ENCODE data around the gene ZDHHC4.

The ZDHHC4 gene

DNA sequence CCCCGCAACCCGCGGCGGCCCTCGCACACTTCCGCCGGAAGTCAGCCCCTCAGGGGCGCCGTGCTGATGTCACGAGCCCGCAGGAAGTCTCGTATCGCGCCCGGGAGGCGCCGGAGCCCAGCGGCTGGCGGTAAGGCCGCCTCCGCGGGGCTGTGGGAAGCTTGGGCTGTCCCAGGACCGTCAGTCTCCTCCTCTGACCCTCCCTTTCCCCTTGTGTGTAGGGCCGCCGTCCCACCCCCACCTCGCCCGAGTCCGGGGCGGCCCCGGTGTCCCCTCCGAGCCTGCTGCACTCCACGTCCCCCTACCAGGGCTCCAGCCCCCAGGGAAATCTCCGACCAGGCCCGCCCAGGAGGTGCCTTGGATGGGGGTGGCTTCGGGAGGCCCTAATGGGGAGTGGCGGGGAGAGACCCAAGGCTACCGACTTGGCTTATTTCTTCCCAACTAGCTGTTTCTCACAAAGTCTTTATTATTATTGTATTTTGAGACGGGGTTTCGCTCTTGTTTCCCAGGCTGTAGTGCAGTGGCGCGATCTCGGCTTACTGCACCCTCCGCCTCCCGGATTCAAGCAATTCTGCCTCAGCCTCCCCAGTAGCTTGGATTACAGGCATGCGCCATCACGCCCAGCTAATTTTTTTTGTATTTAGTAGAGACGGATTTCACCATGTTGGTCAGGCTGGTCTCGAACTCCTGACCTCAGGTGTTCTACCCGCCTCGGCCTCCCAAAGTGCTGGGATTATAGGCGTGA lies at the start of gene ZDHHC4:
Gene ZDHHC4 (plus strand): TSS at position 86 of the 745 bp plus-strand sequence. CDS start 3,108 bp downstream, outside the sequence.
- DNase-seq (ENCODE audit: low read depth in 2 of 2), result peak; percentile 83

DNA sequence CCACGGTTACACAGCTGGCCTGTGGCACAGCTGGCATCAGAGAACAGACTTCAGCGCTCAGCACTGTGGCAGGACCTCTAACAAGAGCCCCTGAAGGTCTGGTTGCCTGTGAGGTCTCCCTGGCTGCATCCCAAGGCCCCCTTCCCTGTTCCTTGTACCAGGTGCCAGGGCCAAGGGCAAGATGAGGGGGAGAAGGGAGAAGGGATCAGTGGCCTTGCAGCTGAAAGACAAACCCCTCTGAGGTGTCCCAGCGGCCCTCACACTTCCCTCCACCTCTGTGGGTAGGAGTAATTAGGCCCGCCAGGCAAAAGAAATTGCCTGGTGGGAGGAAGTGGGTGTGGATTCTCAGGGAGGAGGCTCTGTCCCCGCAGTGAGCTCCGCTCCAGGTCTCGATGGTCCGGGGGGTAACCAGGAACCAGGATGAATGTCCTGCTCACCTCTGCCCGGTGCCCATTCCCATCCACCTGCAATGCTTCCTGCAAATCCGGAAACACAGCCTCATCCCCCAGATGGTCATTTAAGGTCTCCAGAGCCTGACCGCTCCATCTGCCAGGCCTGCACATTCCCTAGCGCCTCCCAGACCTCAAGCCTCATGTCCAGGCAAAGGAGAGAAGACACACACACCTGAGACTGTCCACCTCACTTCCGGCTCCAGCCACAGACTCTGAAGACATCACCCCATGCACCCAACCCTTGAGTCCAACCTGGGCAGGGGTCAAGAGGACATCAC lies 48.7 kb upstream of the ZDHHC4 start:
- no peak for DNase-seq (ENCODE audit: low read depth in 2 of 2)

DNA sequence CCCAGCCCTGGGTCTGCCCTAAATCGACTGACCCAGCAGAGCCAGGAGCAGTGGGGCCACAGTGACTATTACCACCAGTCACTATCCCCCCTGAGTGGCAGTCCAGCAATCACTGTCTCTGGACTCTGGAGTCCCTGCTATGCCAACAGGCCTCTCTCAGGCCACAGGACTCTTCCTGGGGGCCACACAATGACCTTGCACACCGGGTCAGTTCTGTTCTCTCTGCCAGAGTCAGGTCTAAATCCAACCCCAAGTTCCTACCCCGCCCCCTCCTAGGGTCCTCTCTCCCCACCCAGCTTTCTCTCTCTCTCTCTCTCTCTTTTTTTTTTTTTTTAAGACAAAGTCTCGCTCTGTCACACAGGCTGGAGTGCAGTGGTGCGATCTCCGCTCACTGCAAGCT lies 47.6 kb upstream of the ZDHHC4 start:
- DNase-seq (ENCODE audit: low read depth in 2 of 2), result no peak

DNA sequence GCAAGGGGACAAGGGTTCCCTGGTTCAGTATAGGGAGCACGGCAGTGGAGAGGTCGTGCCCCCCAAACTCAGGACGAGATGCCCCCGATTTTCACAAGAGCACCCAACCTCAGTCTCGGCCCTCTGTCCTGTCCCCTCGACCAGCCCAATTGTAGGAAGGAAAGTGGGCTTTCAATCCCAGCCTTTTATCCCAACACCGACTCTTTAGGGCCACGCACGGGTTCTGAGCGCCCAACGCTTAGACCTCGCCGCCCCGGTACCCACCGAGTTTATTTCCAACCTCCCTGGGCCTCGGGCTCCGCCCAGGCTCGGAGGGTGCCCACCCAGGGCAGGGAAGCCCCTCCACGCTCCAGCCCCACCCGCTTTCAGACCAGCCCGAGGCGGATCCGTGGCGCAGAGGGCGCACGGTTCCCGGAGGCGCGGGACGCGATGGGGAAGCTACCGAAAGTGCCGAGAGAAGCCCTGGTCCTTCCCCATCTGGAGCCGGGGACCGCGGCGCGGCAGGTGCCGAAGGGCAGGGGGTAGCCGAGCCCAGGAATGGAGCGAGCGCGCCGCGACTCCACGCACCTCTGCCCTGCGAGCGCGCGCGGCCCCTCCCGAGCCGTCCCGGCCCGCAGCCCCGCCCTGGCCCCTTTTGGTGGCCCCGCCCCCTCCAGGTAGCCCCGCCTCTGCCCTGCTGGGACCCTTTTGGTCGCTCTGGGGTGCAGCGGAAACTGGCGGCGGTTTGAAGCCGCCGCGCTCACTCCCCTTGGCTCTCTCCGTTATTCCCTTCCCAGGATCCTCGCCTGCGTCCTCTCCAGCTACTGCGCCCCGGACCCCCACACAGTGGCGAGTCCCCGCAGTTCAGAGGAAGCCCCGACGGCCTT lies 46.4 kb upstream of the ZDHHC4 start:
- peak; percentile 37 to 50 for DNase-seq (ENCODE audit: low read depth in 2 of 2)

DNA sequence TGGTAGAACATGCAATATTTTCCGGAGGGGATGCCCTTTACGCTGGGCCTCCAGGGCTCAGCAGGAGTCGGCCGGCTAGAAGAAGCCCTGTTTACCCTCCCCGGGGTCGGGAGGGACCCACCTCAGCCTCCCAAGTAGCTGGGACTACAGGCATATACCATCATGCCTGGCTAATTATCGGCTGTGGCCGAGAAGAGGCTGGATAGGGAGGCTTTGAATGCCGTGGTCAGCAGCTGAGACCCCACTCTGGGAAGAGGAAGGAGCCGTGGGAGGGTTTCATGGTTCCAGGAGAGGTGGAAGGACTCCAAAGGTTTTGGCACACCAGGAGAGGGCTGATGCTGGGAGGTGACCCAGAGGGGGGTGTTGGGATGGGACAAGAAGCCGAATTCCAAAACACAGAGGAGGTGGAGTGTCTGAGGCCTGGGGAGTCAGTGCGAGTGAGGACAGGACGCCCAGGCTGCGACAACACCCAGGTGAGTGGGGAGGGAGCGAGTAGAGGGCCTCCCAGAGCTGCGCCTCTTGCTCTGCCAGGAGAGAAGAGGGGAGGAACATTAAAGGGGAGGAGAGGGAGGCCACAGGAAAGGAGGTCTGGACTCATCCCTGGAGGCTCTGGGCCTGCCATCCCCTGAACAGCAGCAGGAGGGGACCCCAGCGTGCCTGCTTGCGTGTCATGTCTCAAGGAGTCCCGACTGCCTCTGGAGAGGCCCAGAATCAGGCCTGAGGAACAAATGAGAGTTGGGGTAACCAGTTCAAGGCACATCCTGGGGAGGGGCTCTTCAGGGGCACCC lies 45.6 kb upstream of the ZDHHC4 start:
- no peak for DNase-seq (ENCODE audit: low read depth in 2 of 2)

DNA sequence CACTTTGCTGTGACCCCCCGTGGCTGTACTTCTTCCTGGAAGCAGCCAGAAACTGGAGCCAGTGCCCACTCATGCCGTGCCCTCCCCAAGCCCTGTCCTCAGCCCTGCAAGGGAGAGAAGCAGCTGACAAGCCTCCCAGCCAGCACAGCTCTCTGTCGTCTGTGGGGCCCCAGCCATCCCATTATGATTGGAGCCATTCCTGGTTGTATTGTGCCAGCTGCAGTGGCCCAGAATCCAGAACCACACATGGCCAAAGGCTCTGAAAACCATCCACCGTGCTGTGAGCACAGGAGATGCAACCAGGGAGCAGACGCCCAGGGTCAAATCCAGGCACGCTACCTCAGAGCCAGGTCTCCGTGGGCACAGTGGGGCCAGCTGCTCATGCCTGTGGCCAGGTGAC lies 44.7 kb upstream of the ZDHHC4 start:
- no peak for DNase-seq (ENCODE audit: low read depth in 2 of 2)

DNA sequence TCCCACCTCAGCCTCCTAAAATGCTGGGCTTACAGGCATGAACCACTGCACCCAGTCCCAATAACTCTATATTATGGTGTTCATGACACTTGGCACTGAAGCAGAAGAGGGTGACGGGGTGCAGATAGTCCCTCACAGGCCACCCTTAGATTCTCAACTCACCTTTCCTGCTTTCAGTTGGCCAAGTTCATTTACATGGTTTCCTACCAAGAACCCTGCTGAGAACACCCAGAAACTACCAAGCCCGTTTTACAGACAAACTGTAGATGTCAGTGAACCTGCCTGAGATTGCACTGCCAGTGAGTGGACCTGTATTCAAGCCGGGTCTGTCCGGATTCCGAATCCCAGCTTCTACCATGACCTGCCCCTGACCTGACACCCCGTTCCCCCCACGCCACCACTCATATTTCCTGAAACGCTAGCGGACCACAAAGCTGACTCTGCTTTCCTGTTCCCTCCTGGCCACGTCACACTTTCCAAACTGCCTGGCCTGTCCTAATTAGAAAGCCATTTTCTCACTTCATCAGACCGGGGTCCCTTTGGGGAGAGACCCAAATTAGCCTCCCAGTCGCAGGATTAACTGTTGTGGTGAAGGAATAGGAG lies 43.3 kb upstream of the ZDHHC4 start:
- DNase-seq (ENCODE audit: low read depth in 2 of 2), result no peak

DNA sequence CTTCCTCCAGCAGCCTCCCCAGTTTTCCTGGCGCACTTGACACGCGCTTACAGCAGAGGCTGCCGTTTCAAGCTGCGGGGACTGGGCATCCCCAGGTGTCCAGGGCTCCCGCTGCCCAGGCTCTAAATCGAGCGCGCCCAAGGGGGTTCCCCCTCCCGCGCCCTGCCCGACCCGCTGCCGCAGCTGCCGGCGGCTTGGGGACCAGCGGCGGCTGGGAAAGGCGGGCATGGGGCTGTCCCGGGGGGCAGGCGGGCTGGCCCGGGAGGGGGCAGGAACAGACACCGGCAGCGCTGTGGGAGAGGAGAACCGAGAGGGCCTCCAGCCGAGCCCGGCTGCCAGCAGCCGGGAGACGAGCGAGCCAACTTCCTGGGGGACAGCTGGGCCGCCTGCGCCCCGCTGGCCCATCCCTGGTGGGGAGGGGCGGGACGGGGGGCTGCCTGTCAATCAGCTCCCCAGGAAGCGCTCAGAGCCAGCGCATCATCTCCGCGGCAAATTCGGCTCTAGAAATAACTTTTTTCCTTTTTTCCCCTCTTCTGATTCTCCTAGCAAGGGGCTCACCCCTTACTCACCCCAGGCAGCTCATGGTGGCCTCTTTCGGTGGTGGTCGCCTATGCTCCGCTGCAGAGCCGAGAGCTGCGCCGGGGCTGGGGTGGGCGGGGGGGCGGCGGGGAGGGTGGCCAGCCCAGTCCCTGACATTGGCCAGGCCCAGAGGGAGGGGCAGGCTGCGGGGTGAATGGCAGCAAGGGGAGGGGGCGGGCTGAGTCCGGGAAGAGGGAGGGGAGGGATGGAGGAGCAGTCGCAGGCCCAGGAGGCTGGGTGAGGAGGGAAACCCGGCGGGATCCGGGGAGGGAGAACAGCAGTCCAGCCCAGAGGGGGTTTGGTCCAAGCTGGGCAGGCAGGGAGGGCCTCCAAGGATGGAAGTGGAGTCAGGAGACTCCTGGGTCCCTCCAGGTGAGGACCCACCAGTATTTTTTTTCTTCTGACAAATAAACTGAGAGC lies 40.7 kb upstream of the ZDHHC4 start:
- DNase-seq (ENCODE audit: low read depth in 2 of 2), result no peak

DNA sequence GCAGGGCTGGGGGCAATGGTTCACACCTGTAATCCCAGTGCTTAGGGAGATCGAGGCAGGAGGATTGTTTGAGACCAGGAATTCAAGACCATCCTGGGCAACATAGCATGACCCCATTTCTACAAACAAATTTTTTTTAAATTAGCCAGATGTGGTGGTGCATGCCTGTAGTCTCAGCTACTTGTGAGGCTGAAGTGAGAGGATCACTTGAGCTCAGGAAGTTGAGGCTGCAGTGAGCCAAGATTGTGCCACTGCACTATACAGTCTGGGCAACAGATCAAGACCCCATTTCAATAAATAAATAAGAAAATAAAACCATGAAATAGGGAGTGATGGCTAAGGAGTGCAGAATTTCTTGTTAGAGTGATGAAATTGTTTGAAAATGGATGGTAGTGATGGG lies 34.9 kb upstream of the ZDHHC4 start:
- no peak for DNase-seq (ENCODE audit: low read depth in 2 of 2)

DNA sequence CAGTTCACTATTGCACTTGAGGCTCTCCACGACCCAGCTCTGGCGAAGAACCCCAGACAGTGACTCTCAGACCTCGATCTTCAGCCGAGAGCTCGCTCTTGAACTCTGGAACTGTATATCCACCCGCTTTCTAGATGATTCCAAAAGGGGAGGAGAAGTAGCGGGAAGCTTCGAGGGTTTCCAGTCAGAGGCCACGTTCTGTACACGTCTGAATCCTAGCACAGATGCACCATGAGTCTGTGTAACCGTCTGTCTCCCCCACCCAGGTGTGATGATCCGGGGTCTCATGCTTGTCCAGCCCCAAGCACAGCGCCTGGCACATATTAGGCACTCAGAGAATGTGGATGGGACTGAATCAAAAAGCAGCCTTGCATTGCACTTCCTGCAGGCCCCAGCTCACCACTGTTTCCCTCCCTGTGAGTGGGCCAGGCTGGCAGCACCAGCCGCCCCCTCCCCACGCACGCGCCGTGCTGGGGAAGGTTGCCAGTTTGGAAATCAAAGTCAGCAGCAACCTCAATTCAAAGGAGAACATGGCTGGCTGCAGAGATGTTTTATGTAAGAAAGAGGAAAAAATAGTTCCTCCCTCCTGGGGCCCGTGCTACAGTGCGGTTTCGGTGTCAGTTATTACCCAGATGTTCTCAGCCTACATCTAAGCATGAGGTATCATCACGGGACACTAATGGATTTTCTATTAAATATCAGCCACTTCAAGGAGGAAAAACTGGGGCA lies 31.7 kb upstream of the ZDHHC4 start:
- DNase-seq (ENCODE audit: low read depth in 2 of 2), result no peak

DNA sequence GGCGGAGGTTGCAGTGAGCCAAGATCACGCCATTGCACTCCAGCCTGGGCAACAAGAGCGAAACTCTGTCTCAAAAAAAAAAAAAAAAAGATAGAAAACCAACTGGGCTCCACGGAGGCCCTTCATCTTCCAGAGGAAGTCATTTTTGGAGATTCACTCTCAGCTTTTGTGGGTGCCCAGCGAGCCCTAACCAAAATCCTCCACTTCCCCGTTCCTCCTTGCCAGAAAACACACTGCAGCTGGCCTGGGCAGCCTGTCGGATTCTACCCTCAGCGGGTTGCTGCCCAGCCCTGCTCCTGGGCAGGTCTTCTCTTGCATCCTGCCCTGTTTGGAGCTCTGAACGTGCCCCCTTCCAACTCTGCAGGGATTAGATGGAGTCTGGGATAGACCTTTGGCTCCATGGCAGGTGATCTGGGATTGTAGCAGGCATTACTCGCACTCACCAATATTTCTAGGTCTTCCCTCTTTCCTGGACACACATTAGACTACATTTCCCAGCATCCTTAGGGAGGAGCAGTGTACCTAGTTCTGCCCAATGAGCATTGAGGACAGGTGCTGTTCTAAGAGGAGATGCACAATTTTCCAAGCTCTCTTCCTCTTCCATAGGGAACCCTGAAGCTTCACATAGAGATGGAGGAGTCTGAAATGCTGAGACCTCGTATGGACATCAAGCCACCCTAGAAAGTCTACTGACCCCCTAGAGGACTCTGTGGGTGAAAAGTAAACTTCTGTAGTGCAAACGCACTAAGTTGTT lies 30.6 kb upstream of the ZDHHC4 start:
- DNase-seq (ENCODE audit: low read depth in 2 of 2), result no peak

DNA sequence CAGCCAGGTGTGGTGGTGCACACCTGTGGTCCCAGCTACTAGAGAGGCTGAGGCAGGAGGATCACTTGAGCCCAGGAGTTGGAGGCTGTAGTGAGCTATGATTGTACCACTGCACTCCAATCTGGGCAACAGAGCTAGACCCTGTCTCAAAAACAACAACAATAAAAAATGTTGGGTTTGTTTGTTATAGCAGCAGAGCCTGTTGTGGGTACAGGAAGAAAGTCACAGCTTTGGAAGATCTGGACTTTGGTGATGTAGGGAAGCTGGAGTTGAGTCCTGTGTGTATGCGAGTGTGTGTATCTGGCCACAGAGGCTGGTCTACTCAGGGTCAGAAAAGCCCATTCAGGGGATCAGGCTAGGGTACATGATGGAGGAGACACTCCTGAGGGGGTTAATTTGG lies 29.9 kb upstream of the ZDHHC4 start:
- DNase-seq (ENCODE audit: low read depth in 2 of 2), result no peak

DNA sequence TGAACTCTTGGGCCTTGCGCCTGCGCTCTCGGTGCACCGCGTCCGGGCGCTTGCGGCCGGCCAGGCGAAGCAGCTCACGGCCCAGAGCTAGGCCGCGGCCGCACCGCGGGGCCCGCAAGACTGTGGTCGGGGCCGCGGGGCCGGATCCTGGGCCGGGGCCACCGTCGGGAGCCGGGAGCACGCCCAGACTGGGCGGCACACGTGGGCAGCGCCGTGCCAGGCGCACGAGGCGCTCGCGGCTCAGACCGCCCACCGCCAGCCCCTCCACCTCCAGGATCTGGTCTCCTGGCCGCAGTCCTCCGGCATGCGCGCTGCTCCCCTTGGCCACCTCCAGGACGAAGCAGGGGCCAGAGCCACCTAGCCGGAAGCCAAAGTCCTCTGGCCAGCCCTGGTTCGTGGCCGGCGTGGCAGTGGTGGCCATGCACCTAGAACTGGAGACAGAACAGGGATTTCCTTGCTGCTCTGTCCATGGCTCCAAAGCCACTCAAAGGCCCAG lies 26.2 kb upstream of the ZDHHC4 start, which contains the start of gene GRID2IP:
Gene GRID2IP (minus strand): TSS at position 446 of the 496 bp plus-strand sequence. CDS start 25 bp downstream, at position 421.
- DNase-seq (ENCODE audit: low read depth in 2 of 2), result no peak

DNA sequence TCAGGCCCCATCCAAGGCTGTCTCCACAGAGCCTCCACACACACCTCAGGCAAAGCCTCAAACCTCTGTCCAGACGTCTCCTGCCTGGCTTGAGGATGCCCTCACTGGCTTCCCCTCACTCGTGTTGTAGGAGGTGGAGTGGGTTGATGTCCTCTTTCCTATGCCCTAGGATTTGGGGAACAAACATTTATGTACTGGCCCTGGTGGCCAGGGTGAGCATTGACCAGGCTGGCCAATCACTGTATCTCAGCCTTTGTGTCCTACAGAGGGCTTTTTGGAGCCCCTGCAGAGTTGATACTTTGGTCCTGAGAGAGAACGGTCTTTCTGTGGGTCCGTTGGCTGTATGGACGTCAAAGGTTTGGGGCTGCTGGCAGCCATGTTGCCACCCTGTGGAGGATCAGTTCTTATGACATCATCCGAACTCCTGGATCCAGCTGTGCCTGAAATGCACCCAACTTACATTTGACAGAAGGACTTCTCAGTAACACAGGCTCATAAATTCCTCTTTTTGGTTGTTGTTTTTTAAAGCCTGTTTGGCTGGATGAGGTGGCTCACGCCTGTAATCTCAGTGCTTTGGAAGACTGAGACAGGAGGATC lies 23.7 kb upstream of the ZDHHC4 start:
- no peak for DNase-seq (ENCODE audit: low read depth in 2 of 2)

DNA sequence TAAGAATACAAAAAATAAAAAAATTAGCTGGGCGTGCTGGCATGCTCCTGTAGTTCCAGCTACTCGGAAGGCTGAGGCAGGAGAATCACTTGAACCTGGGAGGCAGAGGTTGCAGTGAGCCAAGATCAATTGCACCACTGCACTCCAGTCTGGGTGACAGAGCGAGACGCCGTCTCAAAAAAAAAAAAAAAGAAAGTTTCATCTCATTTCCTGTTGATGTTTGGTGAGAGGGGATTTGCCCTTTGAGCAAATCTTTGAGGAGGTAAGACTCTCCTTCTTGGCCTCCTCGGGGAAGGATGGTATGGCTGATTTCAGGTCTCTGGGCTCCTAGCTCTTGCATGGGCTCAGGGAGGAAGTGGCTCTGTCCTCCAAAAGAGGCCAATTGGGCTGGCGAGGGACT lies 22.4 kb upstream of the ZDHHC4 start:
- DNase-seq (ENCODE audit: low read depth in 2 of 2), result no peak

DNA sequence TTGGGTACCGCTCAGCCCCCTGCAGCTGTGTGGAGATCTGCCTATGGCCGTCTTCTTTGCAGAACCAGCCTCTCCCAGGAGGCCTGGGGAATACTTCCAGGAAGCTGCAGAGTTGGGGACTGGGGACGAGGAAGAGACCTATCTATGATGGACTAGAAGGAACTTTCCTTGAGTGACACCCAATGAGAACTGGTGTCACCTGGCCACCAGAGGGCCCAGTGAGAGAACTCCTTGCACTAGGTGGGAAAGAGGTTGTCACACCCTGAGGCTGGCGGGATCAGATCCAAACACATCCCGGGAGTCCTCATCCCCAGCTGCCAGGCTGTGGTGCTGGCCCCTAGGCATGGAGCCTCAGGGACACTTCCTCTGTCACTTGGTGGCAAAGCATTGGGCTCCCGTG lies 21.1 kb upstream of the ZDHHC4 start:
- no peak for DNase-seq (ENCODE audit: low read depth in 2 of 2)

DNA sequence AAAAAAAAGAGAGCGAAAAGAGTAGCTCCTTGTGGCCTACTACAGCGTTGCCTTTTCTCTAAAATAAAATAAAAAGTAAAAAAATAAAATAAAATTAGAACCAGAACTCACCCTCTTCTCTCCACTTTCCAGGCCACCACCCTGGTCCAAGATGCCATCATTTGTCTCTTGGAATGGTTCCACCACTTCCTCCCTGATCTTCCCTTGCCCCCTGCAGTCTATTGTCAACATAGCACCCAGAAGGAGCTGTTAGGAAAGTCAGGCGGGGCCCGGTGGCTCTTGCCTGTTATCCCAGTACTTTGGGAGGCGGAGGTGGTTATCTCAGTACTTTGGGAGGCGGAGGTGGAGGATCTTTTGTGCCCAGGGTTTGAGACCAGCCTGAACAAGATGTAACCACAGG lies 18.4 kb upstream of the ZDHHC4 start:
- DNase-seq (ENCODE audit: low read depth in 2 of 2), result no peak

DNA sequence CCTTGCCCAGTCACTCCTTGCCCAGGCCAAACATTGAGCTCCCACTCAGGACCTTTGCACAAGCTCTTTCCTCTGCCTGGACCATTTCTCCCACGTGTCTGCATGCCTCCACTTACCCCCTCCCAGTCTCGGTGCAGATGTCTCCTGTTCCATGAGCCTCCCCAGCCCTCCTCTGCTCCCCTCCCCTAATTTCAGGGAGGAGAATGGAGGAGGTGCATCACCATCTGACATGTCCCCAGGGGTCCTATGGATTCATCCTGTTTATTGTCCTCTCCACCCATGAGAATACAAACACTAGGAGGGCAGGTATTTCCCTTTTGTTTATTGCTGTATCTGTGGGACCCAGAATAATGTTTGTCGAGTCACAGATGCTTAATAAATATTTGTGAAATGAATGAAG lies 17.4 kb upstream of the ZDHHC4 start:
- DNase-seq (ENCODE audit: low read depth in 2 of 2), result no peak
